Measurements from ENCODE around the gene RGS9.

DNA sequence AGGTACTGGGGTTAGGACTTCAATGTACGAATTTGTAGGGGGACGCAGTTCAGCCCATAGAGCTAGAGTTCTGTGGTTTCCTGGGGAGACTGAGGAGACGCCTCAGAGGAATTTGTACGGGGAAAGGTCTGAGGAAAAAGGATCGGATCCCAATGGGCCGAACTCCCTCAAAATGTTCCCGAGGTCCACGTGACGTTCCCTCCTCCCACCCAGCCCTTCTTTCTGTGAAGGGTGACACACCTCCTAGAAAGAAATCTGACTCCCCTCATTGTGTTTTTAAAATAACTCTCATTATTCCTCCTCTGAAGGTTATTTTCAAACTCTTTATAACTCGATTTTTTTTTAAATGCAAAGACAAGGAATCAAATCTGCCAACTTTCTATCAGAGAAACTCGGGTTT, 8.6 kb downstream of the RGS9 start:
- TF ChIP-seq EP300 (IDR thresholded peaks at IDR 0.05): no peak
- TF ChIP-seq, protein P1, sequence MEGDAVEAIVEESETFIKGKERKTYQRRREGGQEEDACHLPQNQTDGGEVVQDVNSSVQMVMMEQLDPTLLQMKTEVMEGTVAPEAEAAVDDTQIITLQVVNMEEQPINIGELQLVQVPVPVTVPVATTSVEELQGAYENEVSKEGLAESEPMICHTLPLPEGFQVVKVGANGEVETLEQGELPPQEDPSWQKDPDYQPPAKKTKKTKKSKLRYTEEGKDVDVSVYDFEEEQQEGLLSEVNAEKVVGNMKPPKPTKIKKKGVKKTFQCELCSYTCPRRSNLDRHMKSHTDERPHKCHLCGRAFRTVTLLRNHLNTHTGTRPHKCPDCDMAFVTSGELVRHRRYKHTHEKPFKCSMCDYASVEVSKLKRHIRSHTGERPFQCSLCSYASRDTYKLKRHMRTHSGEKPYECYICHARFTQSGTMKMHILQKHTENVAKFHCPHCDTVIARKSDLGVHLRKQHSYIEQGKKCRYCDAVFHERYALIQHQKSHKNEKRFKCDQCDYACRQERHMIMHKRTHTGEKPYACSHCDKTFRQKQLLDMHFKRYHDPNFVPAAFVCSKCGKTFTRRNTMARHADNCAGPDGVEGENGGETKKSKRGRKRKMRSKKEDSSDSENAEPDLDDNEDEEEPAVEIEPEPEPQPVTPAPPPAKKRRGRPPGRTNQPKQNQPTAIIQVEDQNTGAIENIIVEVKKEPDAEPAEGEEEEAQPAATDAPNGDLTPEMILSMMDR (IDR thresholded peaks at IDR 0.05): no peak
- TF ChIP-seq POLR2A (IDR thresholded peaks at IDR 0.05; ENCODE audit: low read depth): no peak

Data from esophagus muscularis mucosa (tissue), 4 donors.